PC-3 (cell line): Measurements from ENCODE around the gene CAMSAP1.

ENCODE experiments used
- CTCF ChIP-seq: fragments of 300-600 bp; sonication (generic); conservative IDR thresholded peaks from 2 replicates; pipeline ENCODE4 v1.5.1; 2017; ENCODE audit warnings: antibody characterized with exemption, low read depth, mild to moderate bottlenecking, low read length
- EZH2 ChIP-seq: fragments of 300-600 bp; sonication (generic); IDR thresholded peaks from one replicate; pipeline ENCODE4 v1.6.1; 2017; ENCODE audit warnings: antibody characterized with exemption, mild to moderate bottlenecking, low read length; ENCODE audit not compliant: unreplicated experiment
- EZH2phosphoT487 ChIP-seq: fragments of 300-600 bp; sonication (generic); IDR thresholded peaks from 2 replicates; pipeline ENCODE4 v1.6.1; 2018; ENCODE audit warnings: mild to moderate bottlenecking, antibody characterized with exemption, low read length, borderline replicate concordance

- TF ChIP-seq EZH2 = no peak
- no peak for TF ChIP-seq CTCF
- no peak for TF ChIP-seq EZH2phosphoT487
Observed at GRCh38 chr9:135923508-135923907, 16.2 kb upstream of the CAMSAP1 start.
